Measurements from ENCODE around the gene EEFSEC.

GRCh38 chr3:128349963-128350599 lies 196.8 kb downstream of the EEFSEC start:
- TF ChIP-seq POLR2A (IDR thresholded peaks at IDR 0.05; ENCODE audit: low read depth): no peak
- TF ChIP-seq CTCF (IDR thresholded peaks at IDR 0.05): no peak
- no peak for TF ChIP-seq EP300 (IDR thresholded peaks at IDR 0.05)
- no peak for TF ChIP-seq POLR2AphosphoS5 (IDR thresholded peaks at IDR 0.05)
